Measurements from ENCODE around the gene ZNF431. TPM values are rescaled to one million over a fixed set of nuclear protein-coding genes. Genes with fewer than 3 reads are reported as not detected.

ZNF431 gene
- total and polyA plus RNA-seq, 9 of the 15 experiments (the other 6 are each of a cell fraction or from before 2014, with no cell fraction given) = 3.3 to 24.8 (median 13.5) TPM

GRCh38 chr19:21197590-21198295, 55.9 kb downstream of the ZNF431 start (continued):
- 0 out of 2 replicates have a peak, but pooled peaks have one; percentile 2 for TF ChIP-seq ZNF592 (IDR thresholded peaks at IDR 0.05)
- no peak for TF ChIP-seq HES1 (IDR thresholded peaks at IDR 0.05; ENCODE audit: low read depth)
- TF ChIP-seq TCFL5 (CRISPR knock-in tag; conservative IDR thresholded peaks at IDR 0.05) = no peak
- TF ChIP-seq, protein P1, sequence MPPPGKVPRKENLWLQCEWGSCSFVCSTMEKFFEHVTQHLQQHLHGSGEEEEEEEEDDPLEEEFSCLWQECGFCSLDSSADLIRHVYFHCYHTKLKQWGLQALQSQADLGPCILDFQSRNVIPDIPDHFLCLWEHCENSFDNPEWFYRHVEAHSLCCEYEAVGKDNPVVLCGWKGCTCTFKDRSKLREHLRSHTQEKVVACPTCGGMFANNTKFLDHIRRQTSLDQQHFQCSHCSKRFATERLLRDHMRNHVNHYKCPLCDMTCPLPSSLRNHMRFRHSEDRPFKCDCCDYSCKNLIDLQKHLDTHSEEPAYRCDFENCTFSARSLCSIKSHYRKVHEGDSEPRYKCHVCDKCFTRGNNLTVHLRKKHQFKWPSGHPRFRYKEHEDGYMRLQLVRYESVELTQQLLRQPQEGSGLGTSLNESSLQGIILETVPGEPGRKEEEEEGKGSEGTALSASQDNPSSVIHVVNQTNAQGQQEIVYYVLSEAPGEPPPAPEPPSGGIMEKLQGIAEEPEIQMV (tag; conservative IDR thresholded peaks at IDR 0.05; ENCODE audit: low read depth) = no peak
- TF ChIP-seq, protein P2, sequence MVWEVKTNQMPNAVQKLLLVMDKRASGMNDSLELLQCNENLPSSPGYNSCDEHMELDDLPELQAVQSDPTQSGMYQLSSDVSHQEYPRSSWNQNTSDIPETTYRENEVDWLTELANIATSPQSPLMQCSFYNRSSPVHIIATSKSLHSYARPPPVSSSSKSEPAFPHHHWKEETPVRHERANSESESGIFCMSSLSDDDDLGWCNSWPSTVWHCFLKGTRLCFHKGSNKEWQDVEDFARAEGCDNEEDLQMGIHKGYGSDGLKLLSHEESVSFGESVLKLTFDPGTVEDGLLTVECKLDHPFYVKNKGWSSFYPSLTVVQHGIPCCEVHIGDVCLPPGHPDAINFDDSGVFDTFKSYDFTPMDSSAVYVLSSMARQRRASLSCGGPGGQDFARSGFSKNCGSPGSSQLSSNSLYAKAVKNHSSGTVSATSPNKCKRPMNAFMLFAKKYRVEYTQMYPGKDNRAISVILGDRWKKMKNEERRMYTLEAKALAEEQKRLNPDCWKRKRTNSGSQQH (CRISPR knock-in tag; IDR thresholded peaks at IDR 0.05) = no peak
- no peak for TF ChIP-seq KLF13 (tag; IDR thresholded peaks at IDR 0.05; ENCODE audit: borderline replicate concordance, low read depth)
- TF ChIP-seq PHB2 (IDR thresholded peaks at IDR 0.05; ENCODE audit: low read depth) = 0 out of 2 replicates have a peak, but pooled peaks have one; percentile 32
- no peak for TF ChIP-seq ZNF146 (CRISPR knock-in tag; IDR thresholded peaks at IDR 0.05; ENCODE audit: unreplicated experiment)
- TF ChIP-seq CXXC5 (CRISPR knock-in tag; IDR thresholded peaks at IDR 0.05) = peak; percentile 46; the same call in 1 of the 2 replicates
- TF ChIP-seq SRSF7 (optimal IDR thresholded peaks at IDR 0.05; ENCODE audit: low read depth, low read length) = no peak
- TF ChIP-seq ELF1 (tag; IDR thresholded peaks at IDR 0.05) = no peak
- no peak for TF ChIP-seq ZNF121 (CRISPR knock-in tag; conservative IDR thresholded peaks at IDR 0.05)
- TF ChIP-seq FOXA1 (IDR thresholded peaks at IDR 0.05; ENCODE audit: borderline replicate concordance) = no peak
- TF ChIP-seq ZNF699 (CRISPR knock-in tag; IDR thresholded peaks at IDR 0.05; ENCODE audit: insufficient replicate concordance) = no peak
- TF ChIP-seq YY1 (IDR thresholded peaks at IDR 0.05; ENCODE audit: borderline replicate concordance in 1 of 3, control insufficient read depth in 1 of 3, extremely low read depth in 1 of 3, insufficient read depth in 3 of 3, insufficient read length in 1 of 3, insufficient replicate concordance in 2 of 3, low read depth in 1 of 3, low read length in 2 of 3) = no peak
- TF ChIP-seq RAD21 (CRISPR knock-in tag; conservative IDR thresholded peaks at IDR 0.05 in 1 of 2, IDR thresholded peaks at IDR 0.05 in 1 of 2) = peak in 1 of 2 experiments; percentile 39; a peak in 1 of 4 replicates
- TF ChIP-seq ZNF184 (CRISPR knock-in tag; IDR thresholded peaks at IDR 0.05) = peak; percentile 33; the same call in 1 of the 2 replicates
- TF ChIP-seq NR2C1 (IDR thresholded peaks at IDR 0.05) = peak; percentile 48; the same call in 1 of the 2 replicates
- peak; percentile 81 for TF ChIP-seq NR2C1 (tag; IDR thresholded peaks at IDR 0.05)
